Esophagus muscularis mucosa (tissue), 4 donors: Measurements from ENCODE around the gene IPO13. TPM values are rescaled to one million over a fixed set of nuclear protein-coding genes. Genes with fewer than 3 reads are reported as not detected.
A peak's percentile ranks its signal among the peaks of the same experiment; 100 is the strongest.

Experiments used
- DNase-seq: peaks from one replicate; pipeline ENCODE4 v3.0.0-alpha.2; 2017; ENCODE audit errors: extremely low spot score
- H3K27ac ChIP-seq, 4 donors: fragments of 200-600 bp; sonication (generic); replicated peaks in 1 of 4; 1 replicate in 3 of 4; 2 replicates in 1 of 4; pipeline ENCODE4 v1.5.1; 2016 to 2019; ENCODE audit warnings: mild to moderate bottlenecking in 1 of 4
- H3K27me3 ChIP-seq, 4 donors: fragments of 200-600 bp; sonication (generic); one replicate each; pipeline versions ENCODE4 v1.5.1 to v1.6.0; 2016 to 2019
- H3K36me3 ChIP-seq, 4 donors: fragments of 200-600 bp; sonication (generic); one replicate each; pipeline ENCODE4 v1.5.1; 2016 to 2019
- H3K4me1 ChIP-seq, 4 donors: fragments of 200-600 bp; sonication (generic); one replicate each; pipeline ENCODE4 v1.5.1; 2016 to 2019
- H3K4me3 ChIP-seq, 4 donors: fragments of 200-600 bp; sonication (generic); 1 replicate in 2 of 4; 2 replicates in 2 of 4; pipeline ENCODE4 v1.5.1; 2016 to 2019; ENCODE audit warnings: mild to moderate bottlenecking in 4 of 4, moderate library complexity in 1 of 4
- H3K9me3 ChIP-seq, 4 donors: fragments of 200-600 bp; sonication (generic); 1 replicate in 3 of 4; 2 replicates in 1 of 4; pipeline ENCODE4 v1.5.1; 2016 to 2019
- CTCF ChIP-seq, 3 experiments: fragments of 200-600 bp in 2 of 3; fragments of 450-650 bp in 1 of 3; sonication (generic) in 2 of 3; IDR thresholded peaks; one replicate each; pipeline ENCODE4 v1.5.1; 2017 to 2019; ENCODE audit warnings: antibody characterized with exemption in 3 of 3, mild to moderate bottlenecking in 2 of 3, moderate library complexity in 1 of 3
- EP300 ChIP-seq: sonication (generic); formaldehyde crosslinking; IDR thresholded peaks from one replicate; pipeline ENCODE4 v1.6.1; 2017; ENCODE audit warnings: antibody characterized with exemption
- POLR2A ChIP-seq: fragments of 450-650 bp; IDR thresholded peaks from one replicate; pipeline ENCODE4 v1.6.1; 2017; ENCODE audit warnings: antibody characterized with exemption, moderate library complexity, mild to moderate bottlenecking, low read depth
- POLR2AphosphoS5 ChIP-seq, 2 donors: sonication (generic); formaldehyde crosslinking; IDR thresholded peaks; one replicate each; pipeline ENCODE4 v1.6.1; 2017; ENCODE audit warnings: antibody characterized with exemption in 2 of 2
- WGBS: methylation state at CpG from one replicate; pipeline ENCODE4 v1.1.5; 2018; 5-methylcytosine and 5-hydroxymethylcytosine counted together
- intact Hi-C: fragments of 100-400 bp; cut with DNase I; formaldehyde crosslinking; loops from one replicate; pipeline ENCODE4 v1.15.1; 2023
- total RNA-seq, 4 donors: library from RNA; depleted of rRNA; stranded (reverse); fragments of >200 nt; gene quantifications; one replicate each; pipeline versions ENCODE4 v1.1.0 to v1.2.1, GENCODE V29; 2016

IPO13 gene
- total RNA-seq, 4 donors from 2014 or later: 24.5 to 39.9 (median 29.1) TPM

GRCh38 chr1:43973981-43974442 is 27.3 kb downstream of the IPO13 start:
- intact Hi-C loops: no loop called here
- H3K36me3 ChIP-seq: peaks cover 16 to 48% (median 43%) of the 10 kb centered on the region in 4 donors
- WGBS: 43% methylated on average over 9 of the region's 9 CpGs
- peak overlapping the region; percentile 93 to 98 (median 95) for H3K27ac ChIP-seq
- H3K4me3 ChIP-seq: peak overlapping the region; percentile 85 to 99 (median 94)
- no peak for DNase-seq
- H3K27me3 ChIP-seq: no peaks in the 10 kb centered on the region
- H3K9me3 ChIP-seq: no peaks in the 10 kb centered on the region
- TF ChIP-seq CTCF (IDR thresholded peaks at IDR 0.05): no peak
- TF ChIP-seq POLR2AphosphoS5 (IDR thresholded peaks at IDR 0.05): no peak
- TF ChIP-seq POLR2A: no peak
- no peak for TF ChIP-seq EP300
- H3K4me1 ChIP-seq: peaks cover 53 to 70% (median 67%) of the 10 kb centered on the region in 4 donors

GRCh38 chr1:43974443-43975248 is 27.9 kb downstream of the IPO13 start, which contains the start of gene ATP6V0B:
Gene ATP6V0B, plus strand, starts transcription at chr1:43974960. Its CDS starts 81 bp downstream, at chr1:43975041.
- Histone ChIP-seq H3K9me3 (no peaks in the 10 kb centered on the region), H3K27me3 (no peaks in the 10 kb centered on the region), H3K4me3 (peak within 1 kb of the TSS; percentile 85 to 99 (median 94)), H3K27ac (peak within 1 kb of the TSS; percentile 93 to 98 (median 95)), H3K4me1 (peaks cover 53 to 72% (median 65%) of the 10 kb centered on the region in 4 donors), H3K36me3 (peaks cover 16 to 48% (median 43%) of the 10 kb centered on the region in 4 donors)
- DNase-seq: peak; percentile 100
- 0% methylated on average over 10 of the region's 93 CpGs for WGBS
- TF ChIP-seq EP300 (no peak), CTCF (IDR thresholded peaks at IDR 0.05) (peak; percentile 13 to 46 (median 31)), POLR2AphosphoS5 (IDR thresholded peaks at IDR 0.05) (peak; percentile 98), POLR2A (peak; percentile 88)
- intact Hi-C loops: no loop called here

GRCh38 chr1:43975249-43975961 is 28.7 kb downstream of the IPO13 start:
- intact Hi-C loops: no loop called here
- H3K4me3 ChIP-seq: peak overlapping the region; percentile 85 to 99 (median 94)
- H3K9me3 ChIP-seq: no peaks in the 10 kb centered on the region
- H3K4me1 ChIP-seq: peaks cover 58 to 74% (median 68%) of the 10 kb centered on the region in 4 donors
- peak overlapping the region; percentile 93 to 98 (median 95) for H3K27ac ChIP-seq
- peaks cover 16 to 48% (median 43%) of the 10 kb centered on the region in 4 donors for H3K36me3 ChIP-seq
- TF ChIP-seq POLR2AphosphoS5 (IDR thresholded peaks at IDR 0.05) (no peak), POLR2A (no peak), CTCF (IDR thresholded peaks at IDR 0.05) (no peak), EP300 (no peak)
- WGBS: 1% methylated on average over 23 of the region's 34 CpGs
- H3K27me3 ChIP-seq: no peaks in the 10 kb centered on the region
- no peak for DNase-seq

- no peaks in the 10 kb centered on the region for H3K27me3 ChIP-seq
- intact Hi-C loops: no loop called here
- H3K27ac ChIP-seq: peak overlapping the region in 3 of 4 donors; percentile 93 to 98 (median 94)
- TF ChIP-seq EP300 (no peak), CTCF (IDR thresholded peaks at IDR 0.05) (no peak)
- H3K36me3 ChIP-seq: peaks cover 16 to 46% (median 42%) of the 10 kb centered on the region in 4 donors
- no peak for DNase-seq
- no peaks in the 10 kb centered on the region for H3K9me3 ChIP-seq
- 66% methylated on average over 4 of the region's 4 CpGs for WGBS
- H3K4me1 ChIP-seq: peaks cover 53 to 74% (median 67%) of the 10 kb centered on the region in 4 donors
- peak overlapping the region; percentile 85 to 99 (median 94) for H3K4me3 ChIP-seq
Measured at GRCh38 chr1:43976045-43976444, 29.3 kb downstream of the IPO13 start.
